Esophagus (tissue), 2 donors: ENCODE results near the gene PARP2. TPM values are rescaled to one million over a fixed set of nuclear protein-coding genes. Genes with fewer than 3 reads are reported as not detected.

ENCODE experiments used
- H3K27ac ChIP-seq, 2 donors: one replicate each; pipeline ENCODE4 v1.5.1; 2013; ENCODE audit warnings: low read depth in 2 of 2, mild to moderate bottlenecking in 2 of 2, inconsistent platforms in 1 of 2, low read length in 1 of 2, moderate library complexity in 1 of 2
- H3K27me3 ChIP-seq, 2 donors: one replicate each; pipeline ENCODE4 v1.6.1; 2013; ENCODE audit warnings: low read length in 2 of 2, control low read depth in 1 of 2, mild to moderate bottlenecking in 1 of 2; ENCODE audit not compliant: insufficient read depth in 2 of 2, control insufficient read depth in 1 of 2
- H3K36me3 ChIP-seq, 2 donors: one replicate each; pipeline ENCODE4 v1.6.1; 2013; ENCODE audit warnings: low read length in 1 of 2; ENCODE audit not compliant: control insufficient read depth in 2 of 2, insufficient read depth in 2 of 2
- H3K4me1 ChIP-seq, 2 donors: one replicate each; pipeline ENCODE4 v1.6.1; 2013; ENCODE audit warnings: low read length in 1 of 2; ENCODE audit not compliant: control insufficient read depth in 2 of 2, insufficient read depth in 2 of 2
- H3K4me3 ChIP-seq, 2 donors: one replicate each; pipeline ENCODE4 v1.5.1; 2013; ENCODE audit warnings: low read length in 2 of 2, mild to moderate bottlenecking in 2 of 2, low read depth in 1 of 2, moderate library complexity in 1 of 2
- H3K9me3 ChIP-seq, 2 donors: one replicate each; pipeline ENCODE4 v1.6.1; 2013; ENCODE audit warnings: mild to moderate bottlenecking in 2 of 2, low read depth in 1 of 2, low read length in 1 of 2, moderate library complexity in 1 of 2; ENCODE audit not compliant: control insufficient read depth in 2 of 2, insufficient read depth in 1 of 2
- WGBS, 2 donors: extraction: QIAGEN DNeasy Blood & Tissue Kit; methylation state at CpG; one replicate each; pipeline ENCODE4 v1.1.7; 2013; 5-methylcytosine and 5-hydroxymethylcytosine counted together
- polyA plus RNA-seq, 2 donors: library from polyadenylated mRNA; stranded (reverse); fragments of 200-250 nt; gene quantifications; one replicate each; pipeline ENCODE4 v1.2.3, GENCODE V29; 2013
- donor health status: healthy with polysubstance abuse.
- donor health status: Bipolar disorder and iron deficiency.

Gene PARP2, protein sequence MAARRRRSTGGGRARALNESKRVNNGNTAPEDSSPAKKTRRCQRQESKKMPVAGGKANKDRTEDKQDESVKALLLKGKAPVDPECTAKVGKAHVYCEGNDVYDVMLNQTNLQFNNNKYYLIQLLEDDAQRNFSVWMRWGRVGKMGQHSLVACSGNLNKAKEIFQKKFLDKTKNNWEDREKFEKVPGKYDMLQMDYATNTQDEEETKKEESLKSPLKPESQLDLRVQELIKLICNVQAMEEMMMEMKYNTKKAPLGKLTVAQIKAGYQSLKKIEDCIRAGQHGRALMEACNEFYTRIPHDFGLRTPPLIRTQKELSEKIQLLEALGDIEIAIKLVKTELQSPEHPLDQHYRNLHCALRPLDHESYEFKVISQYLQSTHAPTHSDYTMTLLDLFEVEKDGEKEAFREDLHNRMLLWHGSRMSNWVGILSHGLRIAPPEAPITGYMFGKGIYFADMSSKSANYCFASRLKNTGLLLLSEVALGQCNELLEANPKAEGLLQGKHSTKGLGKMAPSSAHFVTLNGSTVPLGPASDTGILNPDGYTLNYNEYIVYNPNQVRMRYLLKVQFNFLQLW
- polyA plus RNA-seq, result 10 to 100 TPM; 11.5 to 13.3 TPM

DNA sequence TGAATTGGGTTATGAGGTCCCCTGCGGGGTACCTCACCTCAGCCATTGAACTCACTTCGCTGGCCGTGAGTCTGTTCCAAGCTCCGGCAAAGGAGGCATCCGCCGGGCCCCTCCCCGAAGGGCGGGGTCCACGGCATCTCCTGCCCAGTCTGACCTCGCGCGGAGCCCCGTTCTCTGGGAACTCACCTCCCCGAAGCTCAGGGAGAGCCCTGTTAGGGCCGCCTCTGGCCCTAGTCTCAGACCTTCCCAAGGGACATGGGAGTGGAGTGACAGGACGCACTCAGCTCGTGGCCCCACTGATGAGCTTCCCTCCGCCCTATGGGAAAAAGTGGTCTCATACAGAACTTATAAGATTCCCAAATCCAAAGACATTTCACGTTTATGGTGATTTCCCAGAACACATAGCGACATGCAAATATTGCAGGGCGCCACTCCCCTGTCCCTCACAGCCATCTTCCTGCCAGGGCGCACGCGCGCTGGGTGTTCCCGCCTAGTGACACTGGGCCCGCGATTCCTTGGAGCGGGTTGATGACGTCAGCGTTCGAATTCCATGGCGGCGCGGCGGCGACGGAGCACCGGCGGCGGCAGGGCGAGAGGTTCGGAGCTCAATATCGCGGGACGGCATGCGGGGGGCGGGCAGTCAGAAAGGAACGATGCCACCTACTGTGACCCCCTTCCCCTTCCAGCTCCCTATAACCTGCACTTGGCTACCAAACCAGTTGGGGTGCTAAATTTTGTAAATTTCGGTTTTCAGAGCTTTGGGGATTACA lies at the start of gene PARP2:
Gene PARP2, plus strand, starts transcription at position 544 of the 770 bp plus-strand sequence. Its CDS starts 7 bp downstream, at position 551.
- WGBS, 2 donors, result 0% methylated on average over 50 of the region's 50 CpGs
- H3K9me3 ChIP-seq, result no peaks in the 10 kb centered on the region
- peaks cover 0 to 8% of the 10 kb centered on the region in 2 donors for H3K36me3 ChIP-seq
- H3K27ac ChIP-seq, result peak within 1 kb of the TSS; percentile 86 to 90
- H3K4me1 ChIP-seq, result no peaks in the 10 kb centered on the region
- H3K4me3 ChIP-seq, result peak within 1 kb of the TSS; percentile 61 to 66
- no peaks in the 10 kb centered on the region for H3K27me3 ChIP-seq

DNA sequence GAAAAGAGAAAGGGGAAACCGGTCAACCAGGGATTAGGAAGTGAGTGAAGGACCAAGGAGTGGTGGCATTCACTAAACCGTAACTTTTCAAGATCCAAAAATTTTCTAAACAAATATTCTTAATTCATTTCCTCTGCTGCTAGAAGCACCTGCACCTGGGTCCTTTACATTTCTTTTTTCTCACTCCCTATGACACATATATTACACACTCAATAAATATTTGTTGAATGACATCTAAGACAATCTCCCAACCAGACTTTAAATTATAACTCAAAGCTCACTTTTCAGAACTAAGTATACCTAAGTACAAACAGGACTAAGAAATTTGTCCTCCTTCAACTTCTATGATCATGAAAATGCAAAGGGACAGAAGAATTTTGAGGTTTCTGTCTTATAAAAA lies 48.8 kb upstream of the PARP2 start:
- Histone ChIP-seq H3K27me3 (no peaks in the 10 kb centered on the region), H3K36me3 (peaks cover 11 to 17% of the 10 kb centered on the region in 2 donors), H3K27ac (no peak overlapping the region), H3K4me1 (no peaks in the 10 kb centered on the region), H3K9me3 (no peaks in the 10 kb centered on the region), H3K4me3 (no peak overlapping the region)
- 77 to 92% methylated on average over 2 of the region's 2 CpGs for WGBS, 2 donors

DNA sequence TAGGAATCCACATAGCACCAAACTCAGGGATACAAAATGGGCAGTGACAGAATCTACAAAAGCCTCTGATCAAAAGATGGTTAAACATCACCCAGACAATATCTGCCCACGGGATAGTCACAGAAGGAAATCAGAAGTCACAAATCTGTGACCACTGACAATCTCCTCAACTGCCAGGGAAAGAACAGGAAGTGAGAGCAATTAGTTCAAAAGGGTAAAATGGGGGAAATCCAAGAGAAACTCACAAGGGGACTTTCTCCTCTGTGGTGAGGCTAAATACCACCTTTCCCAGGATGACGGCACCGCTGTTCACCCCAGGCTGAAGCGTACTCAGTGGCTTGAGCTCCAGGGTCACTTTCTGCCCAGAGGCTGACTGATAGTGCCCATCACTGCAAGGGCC lies 48.4 kb upstream of the PARP2 start:
- Histone ChIP-seq H3K4me1 (no peaks in the 10 kb centered on the region), H3K36me3 (peaks cover 11 to 16% of the 10 kb centered on the region in 2 donors)
- 73 to 75% methylated on average over 4 of the region's 4 CpGs for WGBS, 2 donors

DNA sequence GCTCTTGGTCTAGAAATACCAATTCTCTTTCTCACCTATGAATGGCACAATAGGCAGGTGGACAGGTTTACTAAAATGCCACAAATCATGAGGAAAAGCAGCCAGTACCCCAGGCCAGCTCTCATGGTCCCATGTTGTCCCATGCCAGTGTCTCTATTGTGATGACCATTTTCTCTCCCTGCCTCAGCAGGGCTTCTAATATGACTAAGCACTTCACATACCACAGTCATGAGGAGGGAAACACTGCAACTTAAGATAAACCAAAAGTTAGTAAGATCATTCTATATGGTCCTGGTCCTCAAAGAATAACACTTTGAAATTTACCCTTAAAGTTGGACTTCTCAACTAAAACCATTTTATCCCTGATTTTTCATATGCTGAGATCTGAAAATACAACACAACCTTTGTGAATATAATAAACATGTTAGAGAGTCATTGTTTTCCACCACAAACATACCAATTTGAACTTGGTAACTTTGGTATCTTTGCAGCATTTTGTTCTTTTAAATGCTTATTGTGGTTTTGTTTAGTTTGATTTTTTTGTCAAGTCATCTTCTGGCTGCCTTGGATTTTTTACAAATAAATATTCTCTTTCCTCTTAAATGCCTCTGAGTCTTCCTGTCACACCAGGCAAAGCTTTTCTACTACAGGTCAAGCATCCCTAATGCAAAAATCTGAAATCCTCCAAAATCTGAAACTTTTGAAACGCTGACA lies 41.2 kb upstream of the PARP2 start:
- peaks cover 11 to 17% of the 10 kb centered on the region in 2 donors for H3K36me3 ChIP-seq
- no peak overlapping the region for H3K4me3 ChIP-seq
- H3K27me3 ChIP-seq, result no peaks in the 10 kb centered on the region
- H3K27ac ChIP-seq, result no peak overlapping the region
- 90 to 93% methylated on average over 1 of the region's 1 CpG for WGBS, 2 donors
- H3K4me1 ChIP-seq, result no peaks in the 10 kb centered on the region
- no peaks in the 10 kb centered on the region for H3K9me3 ChIP-seq

More for the DNA sequence above, 48.4 kb upstream of the PARP2 start:
- H3K27ac ChIP-seq, result no peak overlapping the region
- no peaks in the 10 kb centered on the region for H3K9me3 ChIP-seq
- no peak overlapping the region for H3K4me3 ChIP-seq
- no peaks in the 10 kb centered on the region for H3K27me3 ChIP-seq

DNA sequence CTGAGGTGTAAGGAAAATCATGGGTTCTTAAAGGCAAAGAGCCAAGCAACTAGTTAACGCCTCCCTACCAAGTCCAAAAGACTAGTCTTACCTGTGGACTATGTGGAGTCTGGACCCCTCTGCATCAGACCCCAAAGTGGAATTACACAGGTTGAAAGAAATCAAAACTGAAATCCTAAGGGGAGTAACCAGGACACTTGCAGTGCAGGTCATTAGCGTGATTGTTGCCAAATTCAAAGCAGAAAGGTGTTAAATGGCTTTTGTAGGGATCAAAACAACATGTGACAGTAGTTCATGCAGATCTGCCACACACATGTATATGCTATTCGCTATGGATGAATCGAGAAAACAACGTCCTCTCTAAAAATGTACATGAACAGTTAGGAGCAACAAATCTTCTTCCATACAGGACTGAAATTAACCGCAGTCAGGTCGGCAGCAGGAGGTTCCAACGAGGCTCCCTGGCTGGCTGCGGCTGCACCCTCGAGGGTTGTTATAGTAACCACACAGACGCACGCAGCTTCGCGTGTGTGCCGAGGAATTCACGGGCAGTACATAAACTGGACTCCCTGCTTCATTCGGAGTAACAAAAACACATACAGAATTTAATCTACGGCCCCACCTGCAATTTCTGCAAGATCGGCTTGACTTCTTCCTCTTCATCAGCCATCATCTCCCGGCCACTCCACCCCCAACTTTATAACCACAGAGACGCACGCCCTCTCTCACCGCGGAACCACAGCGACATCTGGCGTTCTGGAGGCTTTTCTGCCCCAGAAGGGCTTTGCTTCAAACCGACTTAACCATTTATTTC lies 38.0 kb upstream of the PARP2 start, which contains the start of gene TTC5:
Gene TTC5, minus strand, starts transcription at position 687 of the 814 bp plus-strand sequence. Its CDS starts 14 bp downstream, at position 673.
- Histone ChIP-seq H3K4me3 (peak within 1 kb of the TSS; percentile 54 to 98), H3K36me3 (peaks cover 5% of the 10 kb centered on the region in 2 donors), H3K4me1 (no peaks in the 10 kb centered on the region), H3K9me3 (no peaks in the 10 kb centered on the region), H3K27me3 (no peaks in the 10 kb centered on the region), H3K27ac (peak within 1 kb of the TSS; percentile 0 to 73)
- 1% methylated on average over 27 of the region's 27 CpGs for WGBS, 2 donors

DNA sequence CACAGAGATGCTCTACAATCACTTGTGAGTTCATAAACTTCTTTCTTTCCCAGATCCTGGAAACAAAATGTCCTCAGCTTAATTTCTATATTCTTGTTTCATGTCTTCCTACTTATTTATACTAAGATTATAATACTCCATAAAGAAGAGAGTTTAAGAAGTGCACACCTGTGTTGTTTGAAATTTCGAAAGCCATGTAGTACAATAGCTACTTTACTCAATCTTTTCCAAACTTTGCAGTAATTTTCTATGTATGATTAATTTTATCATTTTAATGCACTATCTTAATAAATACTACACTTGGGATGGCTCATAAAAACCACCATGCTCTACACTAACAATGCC lies 37.4 kb upstream of the PARP2 start:
- Histone ChIP-seq H3K27ac (no peak overlapping the region), H3K4me3 (no peak overlapping the region), H3K36me3 (peaks cover 2 to 4% of the 10 kb centered on the region in 2 donors), H3K4me1 (no peaks in the 10 kb centered on the region), H3K27me3 (no peaks in the 10 kb centered on the region), H3K9me3 (no peaks in the 10 kb centered on the region)
- WGBS, 2 donors, result 93 to 97% methylated on average over 1 of the region's 1 CpG

DNA sequence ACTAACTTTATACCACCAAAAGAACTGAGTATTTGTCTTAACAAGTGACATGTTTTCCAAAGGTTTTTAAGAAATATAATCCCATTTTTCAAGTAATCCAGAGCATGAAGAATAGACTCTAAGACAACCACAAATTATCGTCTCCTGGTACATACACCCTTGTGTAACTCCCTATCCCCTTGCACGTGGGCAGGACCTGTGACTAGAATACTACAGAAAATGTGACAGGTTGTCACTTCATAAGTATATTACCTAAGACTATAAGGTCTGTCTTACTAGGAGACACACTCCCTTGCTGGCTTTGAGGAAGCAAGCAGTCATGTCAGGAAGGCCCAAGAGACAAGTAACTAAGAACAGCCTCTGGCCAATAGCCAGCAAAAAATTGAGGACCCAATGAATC lies 29.4 kb upstream of the PARP2 start:
- Histone ChIP-seq H3K36me3 (peaks cover 11 to 17% of the 10 kb centered on the region in 2 donors), H3K27ac (no peak overlapping the region), H3K9me3 (no peaks in the 10 kb centered on the region), H3K4me3 (no peak overlapping the region), H3K4me1 (no peaks in the 10 kb centered on the region), H3K27me3 (no peaks in the 10 kb centered on the region)
- WGBS, 2 donors, result 93 to 96% methylated on average over 2 of the region's 2 CpGs

DNA sequence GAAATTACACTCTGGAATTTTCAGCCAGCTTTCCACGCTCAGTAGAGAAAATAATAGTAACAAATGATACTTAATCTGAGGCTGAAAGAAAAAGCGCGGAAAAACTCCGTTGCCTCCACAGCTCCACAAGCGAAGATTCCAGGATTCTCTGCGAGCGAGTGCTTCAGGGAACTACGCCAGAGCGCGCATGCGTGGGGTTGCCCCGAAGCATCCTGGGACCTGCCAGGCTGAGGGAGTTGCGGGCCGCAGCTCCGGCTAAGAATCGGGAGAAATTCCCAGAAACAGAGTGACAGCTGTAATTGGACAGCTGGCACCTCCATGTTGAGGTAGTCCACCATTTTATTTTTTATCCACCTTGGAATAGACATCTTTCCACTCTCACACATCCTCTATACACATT lies 25.7 kb upstream of the PARP2 start:
- no peaks in the 10 kb centered on the region for H3K4me1 ChIP-seq
- H3K9me3 ChIP-seq, result no peaks in the 10 kb centered on the region
- 92 to 97% methylated on average over 16 of the region's 16 CpGs for WGBS, 2 donors
- no peaks in the 10 kb centered on the region for H3K27me3 ChIP-seq
- no peak overlapping the region for H3K27ac ChIP-seq
- H3K4me3 ChIP-seq, result no peak overlapping the region
- H3K36me3 ChIP-seq, result peaks cover 11 to 14% of the 10 kb centered on the region in 2 donors
